ENCODE results near the gene GCM1.
"Not testable (repeated sequence)": the region's sequence is repeated elsewhere in the genome, so short reads cannot be mapped to it uniquely, and the experiment has no call there.

GCM1 gene

GRCh38 chr6:53148684-53149083, at the start of gene GCM1:
GCM1 (minus strand) TSS chr6:53148841; CDS start chr6:53145632, 3,209 bp downstream.
- no peak for DNase-seq

- no peak for DNase-seq
Observed at GRCh38 chr6:53197553-53197952, 48.9 kb upstream of the GCM1 start.

- DNase-seq = no peak
Observed at GRCh38 chr6:53195048-53195447, 46.4 kb upstream of the GCM1 start.

DNA sequence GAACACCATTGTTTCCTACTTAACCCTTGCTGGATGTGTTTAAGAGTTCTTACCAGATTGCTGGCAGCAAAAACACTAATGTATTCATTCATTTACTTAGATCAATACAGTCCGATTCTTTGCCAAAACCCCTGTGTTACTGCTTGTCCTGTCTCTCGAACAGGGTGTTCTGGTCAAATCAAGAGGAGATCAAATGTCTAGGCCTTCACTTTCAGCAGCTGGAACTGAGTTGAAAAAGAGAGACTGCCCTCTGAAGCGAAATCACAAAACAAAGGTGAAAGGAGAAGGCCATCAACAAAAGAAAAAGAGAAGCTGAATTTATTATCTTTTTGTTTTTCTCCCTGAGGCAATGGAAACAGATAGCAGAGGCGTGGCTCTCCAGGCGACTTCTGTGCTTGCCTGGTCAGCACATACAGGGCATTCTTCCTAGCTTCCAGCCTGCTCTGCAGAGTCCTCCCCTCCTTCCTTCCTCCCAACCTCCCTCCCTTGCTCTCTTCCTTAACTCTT, 44.1 kb upstream of the GCM1 start:
- DNase-seq = peak; percentile 21

DNA sequence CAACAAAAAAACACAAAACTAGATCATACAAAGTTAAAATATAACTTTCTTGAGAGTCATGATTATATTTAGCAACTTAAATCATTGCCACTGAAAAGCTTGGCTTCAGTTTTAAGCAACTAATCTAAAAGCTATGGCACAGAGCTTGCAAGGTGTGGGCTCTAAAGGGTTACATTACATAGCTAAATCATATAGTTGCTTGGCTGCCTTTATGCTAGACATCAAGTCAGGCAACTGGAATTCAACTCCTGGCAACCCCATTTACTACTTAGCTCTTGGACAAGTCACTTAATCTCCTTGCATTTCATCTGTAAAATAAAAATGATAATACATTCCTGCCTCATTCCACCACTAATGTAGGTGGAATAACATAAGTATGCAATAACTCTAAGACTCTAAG, 40.9 kb upstream of the GCM1 start:
- no peak for DNase-seq

DNA sequence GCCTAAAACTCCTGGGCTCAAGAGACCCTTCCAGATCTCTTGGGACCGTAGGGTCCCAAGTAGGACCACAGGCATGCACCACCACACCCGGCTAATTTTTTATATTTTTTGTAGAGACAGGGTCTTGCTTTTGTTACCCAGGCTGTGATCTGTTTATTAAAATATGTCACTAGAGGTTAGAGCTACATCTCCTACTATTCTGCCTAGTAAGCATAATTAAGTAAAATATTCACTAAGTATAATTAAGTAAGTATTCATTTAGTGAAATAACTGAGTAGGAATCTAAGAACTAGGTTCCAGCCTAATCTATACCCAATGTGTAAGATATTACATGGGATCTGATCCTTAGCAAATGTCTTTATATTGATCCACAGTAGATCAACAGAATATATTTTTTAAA, 40.2 kb upstream of the GCM1 start:
- no peak for DNase-seq

DNA sequence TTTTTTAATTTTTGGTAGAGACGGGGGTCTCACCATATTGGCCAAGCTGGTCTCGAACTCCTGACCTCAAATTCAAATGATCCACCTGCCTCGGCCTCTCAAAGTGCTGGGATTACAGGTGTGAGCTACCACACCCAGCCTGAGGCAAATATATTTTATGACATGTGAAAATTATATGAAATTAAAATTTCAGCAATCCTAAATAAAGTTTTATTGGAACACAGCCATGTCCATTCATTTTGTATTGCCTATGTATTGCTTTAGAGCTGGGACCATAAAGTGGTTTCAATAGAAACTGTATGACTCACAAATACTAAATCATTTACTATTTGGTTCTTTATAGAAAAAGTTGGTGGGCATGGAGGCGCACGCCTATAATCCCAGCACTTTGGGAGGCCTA, 32.0 kb upstream of the GCM1 start:
- DNase-seq = no peak

DNA sequence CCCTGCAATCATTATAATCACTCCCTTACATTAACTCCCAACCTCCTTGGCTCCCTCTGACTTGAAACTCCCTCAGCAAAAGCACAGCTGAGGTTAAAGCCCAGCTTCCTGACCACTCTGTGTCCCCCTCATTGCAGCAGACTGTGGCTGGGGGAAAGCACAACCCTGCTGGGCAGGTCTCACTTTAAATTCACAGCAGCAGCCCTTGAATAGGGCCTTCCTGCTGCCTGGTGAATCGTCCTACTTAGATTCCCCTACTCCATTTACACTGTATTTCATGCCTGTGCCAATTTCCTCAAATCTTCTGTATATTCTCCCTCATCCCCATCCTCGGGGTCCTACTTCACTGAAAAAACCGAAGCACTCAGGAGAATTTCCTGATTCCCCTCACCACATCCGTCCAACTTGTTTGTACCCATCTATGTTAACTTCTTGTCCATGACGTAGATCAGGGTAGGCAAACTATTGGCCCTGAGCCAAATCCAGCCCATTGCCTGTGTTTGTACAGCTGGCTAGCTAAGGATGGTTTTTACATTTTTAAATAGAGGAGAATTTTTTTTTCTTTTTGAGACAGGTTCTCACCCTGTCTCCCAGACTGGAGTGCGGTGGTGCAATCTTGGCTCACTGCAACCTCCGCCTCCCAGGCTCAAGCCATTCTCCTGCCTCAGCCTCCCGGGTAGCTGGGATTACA, 31.5 kb upstream of the GCM1 start:
- peak; percentile 35 for DNase-seq

DNA sequence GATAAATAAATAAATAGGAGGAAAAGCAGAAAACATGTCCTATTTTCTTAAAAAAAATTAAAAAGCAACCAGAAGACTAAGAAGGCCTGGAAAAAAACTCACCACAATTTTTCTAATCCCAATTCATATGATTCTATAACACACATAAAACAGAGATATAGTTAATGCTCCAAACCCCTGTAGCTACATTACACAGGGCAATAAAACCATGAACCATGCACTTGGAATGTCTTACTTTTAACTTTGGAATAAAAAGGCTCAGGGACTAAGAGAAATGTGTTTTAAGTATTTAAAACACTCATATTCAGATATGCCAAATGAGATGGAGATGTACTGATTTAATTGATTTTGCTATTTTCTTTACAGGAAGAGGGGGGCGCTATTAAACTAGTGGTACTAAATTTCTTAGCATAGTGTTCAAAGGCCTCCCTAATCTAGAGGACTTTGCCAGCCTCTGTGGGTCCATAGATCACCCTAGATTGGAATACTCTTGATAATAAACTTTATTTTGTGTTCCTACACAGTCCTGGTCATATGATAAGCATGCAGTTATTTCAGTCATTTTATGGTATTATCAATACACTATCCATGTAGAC, 30.3 kb upstream of the GCM1 start:
- no peak for DNase-seq

DNA sequence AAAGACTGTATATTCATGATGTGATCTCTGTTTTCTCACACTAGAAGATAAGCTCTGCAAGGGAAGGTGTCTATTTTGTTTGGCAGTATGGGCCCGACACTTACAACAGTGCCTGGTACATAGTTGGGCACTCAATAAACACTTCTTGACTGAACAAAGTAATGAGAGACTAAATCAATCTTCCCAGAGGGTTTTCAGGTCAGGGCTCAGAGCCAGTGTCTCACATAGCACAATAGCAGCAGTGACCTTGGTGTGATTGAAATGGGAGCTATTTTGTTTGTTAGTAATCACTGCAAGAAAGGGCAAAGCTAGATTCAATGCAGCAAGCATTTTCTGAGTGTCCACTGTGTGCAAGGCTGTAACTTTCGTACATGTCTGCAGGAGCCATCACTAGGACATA, 26.4 kb upstream of the GCM1 start:
- no peak for DNase-seq

DNA sequence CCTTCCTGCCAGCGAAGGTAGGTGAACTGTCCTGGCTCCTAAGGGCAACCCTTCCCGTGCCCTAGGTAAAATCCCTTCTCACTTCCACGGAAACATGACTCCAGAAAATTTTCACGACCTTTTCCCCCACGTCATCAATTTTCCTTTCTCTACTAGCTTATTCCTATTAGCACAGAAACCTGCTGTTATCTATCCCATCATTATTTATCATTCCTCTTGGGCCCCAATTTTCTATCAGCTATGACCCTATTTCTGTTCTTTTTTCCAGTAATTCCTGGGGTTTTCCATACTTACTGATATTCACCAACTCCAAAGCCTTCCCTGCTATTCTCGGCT, 23.8 kb upstream of the GCM1 start:
- no peak for DNase-seq

DNA sequence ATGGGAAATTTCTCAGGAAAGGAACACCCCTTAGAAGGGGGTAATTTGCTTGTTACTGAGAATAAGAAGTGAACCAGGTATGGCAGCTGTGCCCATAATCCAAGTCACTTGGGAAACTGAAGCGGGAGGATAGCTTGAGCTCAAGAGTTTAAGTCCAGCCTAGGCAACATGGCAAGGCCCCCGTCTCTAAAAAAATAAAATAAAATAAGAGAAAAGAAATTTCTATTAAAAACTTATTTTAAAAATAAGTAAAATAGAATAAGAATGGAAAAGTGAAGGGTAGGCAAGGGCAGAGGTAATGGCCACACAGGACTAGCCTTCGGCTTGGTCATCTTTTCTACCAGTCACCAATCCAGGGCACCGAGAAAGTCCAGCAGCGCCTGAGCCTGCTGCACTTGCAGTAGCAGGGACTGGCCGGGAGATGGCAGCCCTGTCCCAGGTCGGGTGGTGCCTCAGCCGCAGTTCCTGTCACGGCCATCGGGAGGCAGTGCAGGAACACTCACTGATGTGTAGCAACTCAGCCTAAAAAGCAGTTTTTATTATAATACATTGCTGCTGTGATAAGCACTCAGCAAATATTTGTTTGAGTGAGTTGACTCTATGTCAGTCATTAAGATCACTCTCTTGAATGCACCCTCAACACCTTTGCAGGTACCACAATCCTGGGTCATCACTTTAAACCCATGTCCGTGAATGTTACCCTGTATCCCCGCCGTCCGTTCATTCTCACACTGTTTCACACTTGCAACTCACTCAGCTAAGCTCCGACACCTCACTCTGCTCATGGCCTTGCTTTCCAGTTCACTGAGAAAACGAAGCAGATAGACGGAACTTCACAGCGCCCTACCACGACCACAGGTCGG, 23.2 kb upstream of the GCM1 start:
- peak; percentile 90 for DNase-seq

- DNase-seq = no peak
Observed at GRCh38 chr6:53168516-53169267, 20.1 kb upstream of the GCM1 start.

DNA sequence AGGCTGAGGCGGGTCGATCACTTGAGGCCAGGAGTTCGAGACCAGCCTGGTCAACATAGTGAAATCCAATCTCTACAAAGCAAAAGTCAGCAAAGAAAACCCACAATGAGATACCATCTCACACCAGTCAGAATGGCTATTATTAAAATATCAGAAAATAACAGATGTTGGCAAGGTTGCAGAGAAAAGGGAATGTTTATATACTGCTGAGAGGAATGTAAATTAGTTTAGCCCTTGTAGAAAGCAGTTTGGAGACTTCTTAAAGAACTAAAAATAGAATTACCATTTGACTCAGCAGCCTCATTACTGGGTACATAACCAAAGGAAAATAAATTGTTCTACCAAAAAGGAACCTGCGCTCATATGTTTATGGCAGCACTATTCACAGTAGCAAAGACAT, 16.7 kb upstream of the GCM1 start:
- DNase-seq = no peak

- DNase-seq = no peak
Observed at GRCh38 chr6:53162606-53163005, 14.0 kb upstream of the GCM1 start.

DNA sequence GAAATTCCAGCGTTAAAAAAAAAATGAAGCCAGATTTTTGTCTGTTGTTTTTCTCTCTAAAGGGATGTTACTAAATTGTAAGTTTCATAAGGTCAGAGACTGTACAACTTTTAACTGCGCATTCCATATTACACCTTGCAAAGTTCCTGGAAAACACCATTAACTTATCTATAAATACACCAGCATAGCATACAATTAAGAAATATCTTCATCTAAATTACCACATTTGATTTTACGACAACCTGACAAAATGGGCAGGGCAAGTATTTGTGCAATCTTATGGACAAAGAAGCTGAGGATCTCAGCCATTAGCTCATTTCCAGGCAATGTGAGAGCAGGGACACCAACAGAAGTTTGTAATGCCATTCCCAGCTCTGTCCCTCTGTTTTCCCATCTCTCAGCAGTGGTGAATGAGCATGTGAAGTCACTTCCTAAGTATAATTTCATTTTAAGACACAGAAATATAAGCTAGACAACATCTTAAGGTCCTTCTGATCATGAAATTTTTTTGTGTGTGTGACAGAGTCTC, 12.9 kb upstream of the GCM1 start:
- DNase-seq = no peak

- no peak for DNase-seq
Observed at GRCh38 chr6:53159558-53159957, 10.9 kb upstream of the GCM1 start.

DNA sequence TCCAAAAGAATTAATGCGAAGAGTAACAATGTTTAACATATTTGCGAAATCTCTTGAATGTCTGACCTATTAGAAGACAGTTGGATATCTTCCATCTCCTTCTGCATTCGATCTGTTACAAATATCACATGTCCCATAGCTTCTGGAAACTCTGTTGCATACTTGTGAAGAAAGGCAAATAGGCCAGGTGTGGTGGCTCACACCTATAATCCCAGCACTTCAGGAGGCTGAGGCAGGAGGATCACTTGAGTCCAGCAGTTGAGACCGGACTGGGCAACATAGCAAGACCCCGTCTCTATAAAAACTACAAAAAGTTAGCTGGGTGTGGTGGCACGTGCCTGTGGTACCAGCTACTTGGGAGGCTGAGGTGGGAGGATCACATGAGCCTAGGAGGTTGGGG, 9.4 kb upstream of the GCM1 start:
- not testable (repeated sequence) for DNase-seq

DNA sequence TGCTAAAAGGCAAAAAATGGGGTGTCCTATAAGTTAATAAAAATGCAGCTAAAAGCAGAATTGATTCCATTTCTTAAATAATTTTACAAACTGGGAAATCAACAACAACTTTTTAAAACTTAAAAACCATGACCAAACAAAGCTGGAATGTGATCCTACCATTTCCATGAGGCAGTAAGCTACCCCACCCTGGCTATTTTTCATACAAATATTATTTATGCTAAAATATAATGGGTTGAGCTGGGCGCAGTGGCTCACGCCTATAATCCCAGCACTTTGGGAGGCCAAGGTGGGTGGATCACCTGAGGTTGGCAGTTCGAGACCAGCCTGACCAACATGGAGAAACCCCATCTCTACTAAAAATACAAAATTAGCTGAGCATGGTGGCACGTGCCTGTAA, 6.6 kb upstream of the GCM1 start:
- not testable (repeated sequence) for DNase-seq

DNA sequence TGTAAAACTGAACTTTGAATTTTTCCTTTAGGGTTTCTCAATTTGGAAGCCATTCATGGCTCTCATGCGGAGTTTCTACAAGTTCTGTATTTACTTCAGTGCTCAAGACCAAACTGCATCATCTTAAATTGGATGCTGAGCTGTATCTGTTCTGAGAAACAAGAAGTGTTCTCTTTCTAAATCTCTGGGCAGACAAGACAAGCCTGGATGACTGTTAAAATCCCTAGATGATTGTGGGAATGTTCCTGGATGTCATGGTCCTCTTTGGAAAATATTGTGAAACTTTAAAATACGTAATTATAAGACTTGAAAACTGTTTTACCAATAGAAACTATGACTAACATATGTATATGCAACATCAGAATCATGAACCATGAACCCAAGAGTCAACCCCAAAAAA, 6.2 kb upstream of the GCM1 start:
- DNase-seq = no peak

GRCh38 chr6:53154071-53154470, 5.4 kb upstream of the GCM1 start:
- DNase-seq = no peak

DNA sequence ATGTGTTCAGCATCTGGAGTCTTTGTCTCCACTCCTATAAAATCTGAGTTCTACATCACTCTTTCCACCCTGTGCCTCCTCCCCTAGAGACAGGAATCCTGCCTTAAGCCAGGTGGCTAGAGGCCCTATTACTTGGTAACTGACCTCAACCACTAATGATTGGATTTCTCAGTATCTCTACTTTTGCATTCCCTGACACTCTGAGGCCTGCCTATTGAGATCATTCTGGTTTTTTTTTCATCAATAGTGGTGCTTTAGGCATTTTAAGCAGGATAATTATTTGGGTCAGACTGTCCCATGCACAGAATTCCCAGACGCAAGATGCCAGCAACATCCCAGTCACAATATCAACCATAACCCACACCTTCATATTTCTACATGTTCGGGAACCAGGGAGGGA, 3.9 kb upstream of the GCM1 start:
- DNase-seq = no peak

- no peak for DNase-seq
Observed at GRCh38 chr6:53151676-53152075, 3.0 kb upstream of the GCM1 start.

Measured in right hindlimb (tissue), 1 donor.